ENCODE measurements around the gene OVCH1. TPM values are rescaled to one million over a fixed set of nuclear protein-coding genes. Genes with fewer than 3 reads are reported as not detected.
"Not testable (repeated sequence)": the region's sequence is repeated elsewhere in the genome, so short reads cannot be mapped to it uniquely, and the experiment has no call there.

OVCH1 gene
- total RNA-seq, 2 experiments from 2014 or later, result not detected

- Histone ChIP-seq H2AFZ (ENCODE audit: low read length) (no peak overlapping the region), H3K79me2 (ENCODE audit: insufficient read depth, low read depth, low read length) (no peaks in the 10 kb centered on the region), H3K9me3 (ENCODE audit: low read length) (no peaks in the 10 kb centered on the region), H3K4me2 (ENCODE audit: low read length) (no peak overlapping the region), H3K9me2 (ENCODE audit: insufficient read depth, low read length) (no peaks in the 10 kb centered on the region), H3K4me3 (ENCODE audit: low read depth, low read length, poor library complexity, severe bottlenecking) (no peak overlapping the region), H3K27ac (ENCODE audit: low read depth, low read length, poor library complexity, severe bottlenecking) (no peak overlapping the region), H3K4me1 (ENCODE audit: insufficient read depth, low read length, poor library complexity, severe bottlenecking) (no peaks in the 10 kb centered on the region), H4K20me1 (ENCODE audit: insufficient read depth, low read length) (no peaks in the 10 kb centered on the region), H3K36me3 (ENCODE audit: insufficient read depth, low read length) (no peaks in the 10 kb centered on the region)
- BruUV-seq (replicated peaks), result no TSS peak
- ChIA-PET CTCF (ENCODE audit: unreplicated experiment) (no interaction called here), POLR2A (interaction anchor here (0.6 to 1.2 kb wide), 2 partner anchors 18 to 56 kb away, joined by 3 to 4 read pairs; no protein-coding TSS in a partner anchor)
- intact Hi-C loops (cut with micrococcal nuclease; ENCODE audit: unreplicated experiment), result no loop called here
- no peak for DNase-seq (ENCODE audit: low spot score)
- TF ChIP-seq CTCF (conservative IDR thresholded peaks at IDR 0.05; ENCODE audit: low read length) (no peak), EZH2phosphoT487 (IDR thresholded peaks at IDR 0.05; ENCODE audit: borderline replicate concordance, low read depth, low read length) (no peak)
These were observed 102.1 kb downstream of the OVCH1 start for GRCh38 chr12:29395356-29395755.

- H3K9me2 ChIP-seq (ENCODE audit: insufficient read depth, low read length); H3K27ac ChIP-seq (ENCODE audit: low read depth, low read length, poor library complexity, severe bottlenecking); H3K4me3 ChIP-seq (ENCODE audit: low read depth, low read length, poor library complexity, severe bottlenecking); H4K20me1 ChIP-seq (ENCODE audit: insufficient read depth, low read length); POLR2A ChIA-PET; H3K9me3 ChIP-seq (ENCODE audit: low read length); H2AFZ ChIP-seq (ENCODE audit: low read length); CTCF ChIA-PET (ENCODE audit: unreplicated experiment); H3K4me1 ChIP-seq (ENCODE audit: insufficient read depth, low read length, poor library complexity, severe bottlenecking); H3K79me2 ChIP-seq (ENCODE audit: insufficient read depth, low read depth, low read length); H3K4me2 ChIP-seq (ENCODE audit: low read length); H3K36me3 ChIP-seq (ENCODE audit: insufficient read depth, low read length); intact Hi-C loops (cut with micrococcal nuclease; ENCODE audit: unreplicated experiment); DNase-seq (ENCODE audit: low spot score); BruUV-seq (replicated peaks): not testable (repeated sequence)
These were observed 107.1 kb downstream of the OVCH1 start for GRCh38 chr12:29390419-29390818.

- Histone ChIP-seq H3K4me2 (ENCODE audit: low read length) (no peak overlapping the region), H3K4me1 (ENCODE audit: insufficient read depth, low read length, poor library complexity, severe bottlenecking) (no peaks in the 10 kb centered on the region), H4K20me1 (ENCODE audit: insufficient read depth, low read length) (no peaks in the 10 kb centered on the region), H3K4me3 (ENCODE audit: low read depth, low read length, poor library complexity, severe bottlenecking) (no peak overlapping the region), H3K27ac (ENCODE audit: low read depth, low read length, poor library complexity, severe bottlenecking) (no peak overlapping the region), H3K79me2 (ENCODE audit: insufficient read depth, low read depth, low read length) (no peaks in the 10 kb centered on the region), H3K36me3 (ENCODE audit: insufficient read depth, low read length) (no peaks in the 10 kb centered on the region), H3K9me2 (ENCODE audit: insufficient read depth, low read length) (no peaks in the 10 kb centered on the region), H3K9me3 (ENCODE audit: low read length) (no peaks in the 10 kb centered on the region), H2AFZ (ENCODE audit: low read length) (no peak overlapping the region)
- TF ChIP-seq EZH2phosphoT487 (IDR thresholded peaks at IDR 0.05; ENCODE audit: borderline replicate concordance, low read depth, low read length) (no peak), CTCF (conservative IDR thresholded peaks at IDR 0.05; ENCODE audit: low read length) (no peak)
- CTCF ChIA-PET (ENCODE audit: unreplicated experiment), result no interaction called here
- POLR2A ChIA-PET, result no interaction called here
- intact Hi-C loops (cut with micrococcal nuclease; ENCODE audit: unreplicated experiment), result no loop called here
- no TSS peak for BruUV-seq (replicated peaks)
- DNase-seq (ENCODE audit: low spot score), result no peak
These were observed 108.1 kb downstream of the OVCH1 start for GRCh38 chr12:29389295-29389919.

- H3K36me3 ChIP-seq (ENCODE audit: insufficient read depth, low read length); H3K9me2 ChIP-seq (ENCODE audit: insufficient read depth, low read length); DNase-seq (ENCODE audit: low spot score); H2AFZ ChIP-seq (ENCODE audit: low read length); intact Hi-C loops (cut with micrococcal nuclease; ENCODE audit: unreplicated experiment); H4K20me1 ChIP-seq (ENCODE audit: insufficient read depth, low read length); H3K4me2 ChIP-seq (ENCODE audit: low read length); CTCF ChIA-PET (ENCODE audit: unreplicated experiment); H3K9me3 ChIP-seq (ENCODE audit: low read length); H3K79me2 ChIP-seq (ENCODE audit: insufficient read depth, low read depth, low read length); H3K27ac ChIP-seq (ENCODE audit: low read depth, low read length, poor library complexity, severe bottlenecking); POLR2A ChIA-PET; H3K4me1 ChIP-seq (ENCODE audit: insufficient read depth, low read length, poor library complexity, severe bottlenecking); H3K4me3 ChIP-seq (ENCODE audit: low read depth, low read length, poor library complexity, severe bottlenecking); BruUV-seq (replicated peaks): not testable (repeated sequence)
These were observed 111.3 kb downstream of the OVCH1 start for GRCh38 chr12:29386084-29386680.

GRCh38 chr12:29385194-29385593 lies 112.3 kb downstream of the OVCH1 start:
- H3K36me3 ChIP-seq (ENCODE audit: insufficient read depth, low read length); H3K27ac ChIP-seq (ENCODE audit: low read depth, low read length, poor library complexity, severe bottlenecking); intact Hi-C loops (cut with micrococcal nuclease; ENCODE audit: unreplicated experiment); H3K9me3 ChIP-seq (ENCODE audit: low read length); H4K20me1 ChIP-seq (ENCODE audit: insufficient read depth, low read length); H3K79me2 ChIP-seq (ENCODE audit: insufficient read depth, low read depth, low read length); CTCF ChIA-PET (ENCODE audit: unreplicated experiment); H3K4me2 ChIP-seq (ENCODE audit: low read length); H2AFZ ChIP-seq (ENCODE audit: low read length); H3K9me2 ChIP-seq (ENCODE audit: insufficient read depth, low read length); POLR2A ChIA-PET; DNase-seq (ENCODE audit: low spot score); H3K4me1 ChIP-seq (ENCODE audit: insufficient read depth, low read length, poor library complexity, severe bottlenecking); BruUV-seq (replicated peaks); H3K4me3 ChIP-seq (ENCODE audit: low read depth, low read length, poor library complexity, severe bottlenecking): not testable (repeated sequence)
